Measurements from ENCODE around the gene TOX3. TPM values are rescaled to one million over a fixed set of nuclear protein-coding genes. Genes with fewer than 3 reads are reported as not detected.

TOX3 gene
- total and polyA plus RNA-seq, 2 donors (not counting 3 experiments of a cell fraction or from before 2014, with no cell fraction given) = not detected

GRCh38 chr16:52471650-52472370, 75.1 kb downstream of the TOX3 start:
- Histone ChIP-seq H3K4me2 (ENCODE audit: insufficient read depth, low read length) (no peak overlapping the region), H3K4me3 (replicated peaks in 1 of 3; ENCODE audit: insufficient read depth in 1 of 3, low read depth in 1 of 3, low read length in 3 of 3) (no peak overlapping the region), H2AFZ (ENCODE audit: low read depth, low read length) (no peak overlapping the region), H4K20me1 (replicated peaks; ENCODE audit: control insufficient read depth, extremely low read depth, insufficient read depth, low read length) (no peaks in the 10 kb centered on the region), H3K9me3 (replicated peaks; ENCODE audit: control insufficient read depth, insufficient read depth, low read length) (peaks cover 2% of the 10 kb centered on the region), H3K4me1 (ENCODE audit: control insufficient read depth, extremely low read depth, insufficient read depth, low read length) (no peaks in the 10 kb centered on the region), H3K27ac (ENCODE audit: insufficient read depth, low read depth, low read length) (no peak overlapping the region), H3K27me3 (ENCODE audit: control insufficient read depth in 2 of 2, insufficient read depth in 2 of 2, low read length in 2 of 2) (no peaks in the 10 kb centered on the region), H3K9me1 (replicated peaks; ENCODE audit: control insufficient read depth, extremely low read depth, insufficient read depth, low read length) (no peaks in the 10 kb centered on the region), H3K79me2 (ENCODE audit: control insufficient read depth, insufficient read depth, low read length) (no peaks in the 10 kb centered on the region), H3K9ac (replicated peaks; ENCODE audit: extremely low read depth, insufficient read depth, low read length) (no peak overlapping the region), H3K36me3 (ENCODE audit: control insufficient read depth in 2 of 2, extremely low read depth in 1 of 2, insufficient read depth in 2 of 2, low read length in 2 of 2) (no peaks in the 10 kb centered on the region)
- ChIA-PET POLR2A (no interaction called here), CTCF (interaction anchor here (1.0 to 1.2 kb wide), 2 partner anchors 12 to 13 kb away, joined by 3 read pairs; no protein-coding TSS in a partner anchor)
- BruUV-seq (replicated peaks) = no TSS peak
- TF ChIP-seq GATA2 (IDR thresholded peaks at IDR 0.05; ENCODE audit: insufficient read depth, insufficient read length, low read depth, low read length) = no peak
- no peak for TF ChIP-seq JUN (IDR thresholded peaks at IDR 0.05; ENCODE audit: borderline replicate concordance, insufficient read depth, insufficient read length, low read depth)
- TF ChIP-seq, protein P1, sequence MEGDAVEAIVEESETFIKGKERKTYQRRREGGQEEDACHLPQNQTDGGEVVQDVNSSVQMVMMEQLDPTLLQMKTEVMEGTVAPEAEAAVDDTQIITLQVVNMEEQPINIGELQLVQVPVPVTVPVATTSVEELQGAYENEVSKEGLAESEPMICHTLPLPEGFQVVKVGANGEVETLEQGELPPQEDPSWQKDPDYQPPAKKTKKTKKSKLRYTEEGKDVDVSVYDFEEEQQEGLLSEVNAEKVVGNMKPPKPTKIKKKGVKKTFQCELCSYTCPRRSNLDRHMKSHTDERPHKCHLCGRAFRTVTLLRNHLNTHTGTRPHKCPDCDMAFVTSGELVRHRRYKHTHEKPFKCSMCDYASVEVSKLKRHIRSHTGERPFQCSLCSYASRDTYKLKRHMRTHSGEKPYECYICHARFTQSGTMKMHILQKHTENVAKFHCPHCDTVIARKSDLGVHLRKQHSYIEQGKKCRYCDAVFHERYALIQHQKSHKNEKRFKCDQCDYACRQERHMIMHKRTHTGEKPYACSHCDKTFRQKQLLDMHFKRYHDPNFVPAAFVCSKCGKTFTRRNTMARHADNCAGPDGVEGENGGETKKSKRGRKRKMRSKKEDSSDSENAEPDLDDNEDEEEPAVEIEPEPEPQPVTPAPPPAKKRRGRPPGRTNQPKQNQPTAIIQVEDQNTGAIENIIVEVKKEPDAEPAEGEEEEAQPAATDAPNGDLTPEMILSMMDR (IDR thresholded peaks at IDR 0.05; ENCODE audit: extremely low read depth in 1 of 2, insufficient read depth in 1 of 2, low read depth in 1 of 2, low read length in 2 of 2) = no peak
- TF ChIP-seq FOS (IDR thresholded peaks at IDR 0.05; ENCODE audit: borderline replicate concordance, insufficient read depth, low read length) = no peak
- no peak for TF ChIP-seq MYC (IDR thresholded peaks at IDR 0.05; ENCODE audit: low read depth, low read length)
- TF ChIP-seq, protein P2, sequence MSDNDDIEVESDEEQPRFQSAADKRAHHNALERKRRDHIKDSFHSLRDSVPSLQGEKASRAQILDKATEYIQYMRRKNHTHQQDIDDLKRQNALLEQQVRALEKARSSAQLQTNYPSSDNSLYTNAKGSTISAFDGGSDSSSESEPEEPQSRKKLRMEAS (IDR thresholded peaks at IDR 0.05; ENCODE audit: insufficient read depth, insufficient read length) = no peak
- no peak for TF ChIP-seq EZH2 (IDR thresholded peaks at IDR 0.05; ENCODE audit: borderline replicate concordance, low read depth, low read length, severe bottlenecking)
- TF ChIP-seq POLR2A (IDR thresholded peaks at IDR 0.05; ENCODE audit: low read depth, low read length) = no peak
- TF ChIP-seq POLR2AphosphoS5 (IDR thresholded peaks at IDR 0.05; ENCODE audit: insufficient read depth, low read depth, low read length) = no peak
- intact Hi-C loops (cut with micrococcal nuclease) (no loop called here), dilution Hi-C loops (cut with MboI; ENCODE audit: extremely low pct_ligation_motif_present, low sequenced_read_pairs) (no loop called here)
- DNase-seq (ENCODE audit: low read depth, low spot score) (no peak), FAIRE-seq (no peak)
